Activated naive CD4-positive, alpha-beta T cell treated with anti-CD3 and anti-CD28 coated beads, Interleukin-2, amount 50 U/mL, for 16 hours (primary cell): ENCODE data around the gene SLC22A25.
"Not testable (repeated sequence)": the region's sequence is repeated elsewhere in the genome, so short reads cannot be mapped to it uniquely, and the experiment has no call there.

Experiments
- DNase-seq: peaks from one replicate; pipeline ENCODE4 v3.0.0-alpha.2; 2020

SLC22A25 gene

GRCh38 chr11:63243533-63243932, at the start of gene SLC22A25:
Gene SLC22A25 (minus strand): TSS chr11:63243599. CDS start chr11:63229652, 13,947 bp downstream.
- DNase-seq, result no peak

- DNase-seq, result no peak
Observed at GRCh38 chr11:63290285-63290684, 46.9 kb upstream of the SLC22A25 start.

GRCh38 chr11:63289658-63290057, 46.3 kb upstream of the SLC22A25 start:
- no peak for DNase-seq

GRCh38 chr11:63282579-63282978, 39.2 kb upstream of the SLC22A25 start:
- DNase-seq, result no peak

- no peak for DNase-seq
Observed at GRCh38 chr11:63280920-63281319, 37.5 kb upstream of the SLC22A25 start.

- DNase-seq, result no peak
Observed at GRCh38 chr11:63277345-63277943, 34.0 kb upstream of the SLC22A25 start.

GRCh38 chr11:63274776-63275175, 31.4 kb upstream of the SLC22A25 start:
- DNase-seq, result no peak

- DNase-seq, result no peak
Observed at GRCh38 chr11:63273685-63274084, 30.3 kb upstream of the SLC22A25 start.

- DNase-seq, result no peak
Observed at GRCh38 chr11:63262547-63262946, 19.1 kb upstream of the SLC22A25 start.

- no peak for DNase-seq
Observed at GRCh38 chr11:63251312-63251711, 7.9 kb upstream of the SLC22A25 start.

GRCh38 chr11:63250162-63251050, 7.0 kb upstream of the SLC22A25 start:
- DNase-seq, result no peak

GRCh38 chr11:63248966-63249365, 5.6 kb upstream of the SLC22A25 start:
- no peak for DNase-seq

- not testable (repeated sequence) for DNase-seq
Observed at GRCh38 chr11:63247237-63248002, 4.0 kb upstream of the SLC22A25 start.

GRCh38 chr11:63246045-63246444, 2.6 kb upstream of the SLC22A25 start:
- no peak for DNase-seq

- DNase-seq, result no peak
Observed at GRCh38 chr11:63244862-63245261, 1.5 kb upstream of the SLC22A25 start.

GRCh38 chr11:63242089-63242781, 1.2 kb downstream of the SLC22A25 start:
- no peak for DNase-seq

GRCh38 chr11:63240791-63241379, 2.5 kb downstream of the SLC22A25 start:
- no peak for DNase-seq

GRCh38 chr11:63240098-63240497, 3.3 kb downstream of the SLC22A25 start:
- no peak for DNase-seq

- no peak for DNase-seq
Observed at GRCh38 chr11:63239254-63239653, 4.1 kb downstream of the SLC22A25 start.

GRCh38 chr11:63237413-63237812, 6.0 kb downstream of the SLC22A25 start:
- DNase-seq, result no peak

- not testable (repeated sequence) for DNase-seq
Observed at GRCh38 chr11:63235471-63236461, 7.6 kb downstream of the SLC22A25 start.
